NT2/D1 (cell line): ENCODE results near the gene WDR73.

Experiments used
- YY1 ChIP-seq: IDR thresholded peaks from 2 replicates; pipeline ENCODE4 v1.6.1; 2011; ENCODE audit not compliant: insufficient read length, insufficient read depth
- ZNF274 ChIP-seq: IDR thresholded peaks from 2 replicates; pipeline ENCODE4 v1.6.1; 2011; ENCODE audit warnings: mild to moderate bottlenecking, low read depth, low read length

- TF ChIP-seq YY1 (no peak), ZNF274 (no peak)
These were observed 37.8 kb downstream of the WDR73 start for GRCh38 chr15:84616235-84616634.
